Calu3 (cell line): ENCODE results near the gene SLFN11. TPM values are rescaled to one million over a fixed set of nuclear protein-coding genes. Genes with fewer than 3 reads are reported as not detected.
A peak's percentile ranks its signal among the peaks of the same experiment; 100 is the strongest.

Experiments used
- BruUV-seq: library from RNA; stranded (reverse); fragments of 400-500 nt; replicated peaks from 2 replicates; lab custom pipeline; 2021; lab: Mats Ljungman, UMichigan
- CTCF ChIA-PET: fragments of 300-600 bp; sonication (Branson Sonifier 250); formaldehyde crosslinking; loops from one replicate; lab custom pipeline; 2022; ENCODE audit warnings: antibody characterized with exemption; lab: Charles Lee
- DNase-seq: peaks from one replicate; pipeline ENCODE4 v3.0.0; 2022
- H3K27ac Mint-ChIP-seq: one replicate; pipeline ENCODE4 v1.8.0; 2022; ENCODE audit warnings: mixed read lengths; ENCODE audit not compliant: unreplicated experiment
- H3K27me3 Mint-ChIP-seq: one replicate; pipeline ENCODE4 v1.8.0; 2022; ENCODE audit warnings: mixed read lengths; ENCODE audit not compliant: unreplicated experiment
- H3K36me3 Mint-ChIP-seq: one replicate; pipeline ENCODE4 v1.8.0; 2022; ENCODE audit warnings: mild to moderate bottlenecking, moderate library complexity, mixed read lengths; ENCODE audit not compliant: insufficient read depth, unreplicated experiment
- H3K4me1 Mint-ChIP-seq: one replicate; pipeline ENCODE4 v1.8.0; 2022; ENCODE audit warnings: mild to moderate bottlenecking, low read depth, mixed read lengths; ENCODE audit not compliant: unreplicated experiment
- H3K4me3 Mint-ChIP-seq: one replicate; pipeline ENCODE4 v1.8.0; 2022; ENCODE audit warnings: mild to moderate bottlenecking, low read depth, moderate library complexity, mixed read lengths; ENCODE audit not compliant: unreplicated experiment
- H3K9me3 Mint-ChIP-seq: one replicate; pipeline ENCODE4 v1.8.0; 2022; ENCODE audit warnings: low read depth, mixed read lengths; ENCODE audit not compliant: unreplicated experiment
- intact Hi-C: fragments of 100-400 bp; cut with micrococcal nuclease; formaldehyde crosslinking; loops from one replicate; pipeline ENCODE4 v1.10.0; 2022; ENCODE audit not compliant: unreplicated experiment
- total RNA-seq: library from RNA; stranded (reverse); gene quantifications from 2 replicates; pipeline ENCODE4 v1.2.3, GENCODE V29; 2022
- TF ChIP-seq, protein P1 (sequence below): fragments of 200-600 bp; IDR thresholded peaks from one replicate; pipeline ENCODE4 v1.8.0; 2022; ENCODE audit warnings: antibody characterized with exemption; ENCODE audit not compliant: unreplicated experiment

Gene SLFN11
- total RNA-seq, 1 experiment from 2014 or later = 38.2 TPM

DNA sequence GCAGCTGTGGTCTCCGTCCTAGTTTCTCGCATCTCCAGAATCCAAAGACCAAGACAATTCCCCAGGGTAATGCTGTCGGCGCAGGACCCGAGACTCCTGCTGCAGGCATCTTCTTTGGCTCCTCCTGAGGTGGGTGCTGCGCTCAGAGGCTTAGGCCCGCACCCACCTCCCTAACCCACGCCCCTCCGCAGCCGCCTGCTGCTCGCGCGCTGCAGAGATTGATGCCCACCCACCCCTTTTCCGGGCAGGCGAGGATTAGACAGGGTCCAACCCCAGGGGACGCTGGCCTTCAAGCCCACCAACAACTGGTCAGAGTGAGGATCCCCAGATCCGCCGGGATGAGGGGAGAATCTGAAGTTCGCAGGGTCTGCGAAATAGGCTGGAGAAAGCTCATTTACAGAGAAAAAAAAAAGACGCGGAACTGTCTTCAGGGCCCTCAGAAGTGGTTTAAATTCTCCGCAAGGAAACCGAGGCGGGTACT is 27.9 kb downstream of the SLFN11 start:
- H3K36me3 Mint-ChIP-seq = peaks cover 8% of the 10 kb centered on the region
- peaks cover 2% of the 10 kb centered on the region for H3K9me3 Mint-ChIP-seq
- H3K27me3 Mint-ChIP-seq = peaks cover 17% of the 10 kb centered on the region
- TF ChIP-seq, protein P1, sequence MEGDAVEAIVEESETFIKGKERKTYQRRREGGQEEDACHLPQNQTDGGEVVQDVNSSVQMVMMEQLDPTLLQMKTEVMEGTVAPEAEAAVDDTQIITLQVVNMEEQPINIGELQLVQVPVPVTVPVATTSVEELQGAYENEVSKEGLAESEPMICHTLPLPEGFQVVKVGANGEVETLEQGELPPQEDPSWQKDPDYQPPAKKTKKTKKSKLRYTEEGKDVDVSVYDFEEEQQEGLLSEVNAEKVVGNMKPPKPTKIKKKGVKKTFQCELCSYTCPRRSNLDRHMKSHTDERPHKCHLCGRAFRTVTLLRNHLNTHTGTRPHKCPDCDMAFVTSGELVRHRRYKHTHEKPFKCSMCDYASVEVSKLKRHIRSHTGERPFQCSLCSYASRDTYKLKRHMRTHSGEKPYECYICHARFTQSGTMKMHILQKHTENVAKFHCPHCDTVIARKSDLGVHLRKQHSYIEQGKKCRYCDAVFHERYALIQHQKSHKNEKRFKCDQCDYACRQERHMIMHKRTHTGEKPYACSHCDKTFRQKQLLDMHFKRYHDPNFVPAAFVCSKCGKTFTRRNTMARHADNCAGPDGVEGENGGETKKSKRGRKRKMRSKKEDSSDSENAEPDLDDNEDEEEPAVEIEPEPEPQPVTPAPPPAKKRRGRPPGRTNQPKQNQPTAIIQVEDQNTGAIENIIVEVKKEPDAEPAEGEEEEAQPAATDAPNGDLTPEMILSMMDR = no peak
- peak overlapping the region; percentile 73 for H3K4me3 Mint-ChIP-seq
- H3K27ac Mint-ChIP-seq = no peak overlapping the region
- intact Hi-C loops = no loop called here
- peaks cover 16% of the 10 kb centered on the region for H3K4me1 Mint-ChIP-seq
- CTCF ChIA-PET = no interaction called here
- BruUV-seq = no TSS peak
- no peak for DNase-seq

DNA sequence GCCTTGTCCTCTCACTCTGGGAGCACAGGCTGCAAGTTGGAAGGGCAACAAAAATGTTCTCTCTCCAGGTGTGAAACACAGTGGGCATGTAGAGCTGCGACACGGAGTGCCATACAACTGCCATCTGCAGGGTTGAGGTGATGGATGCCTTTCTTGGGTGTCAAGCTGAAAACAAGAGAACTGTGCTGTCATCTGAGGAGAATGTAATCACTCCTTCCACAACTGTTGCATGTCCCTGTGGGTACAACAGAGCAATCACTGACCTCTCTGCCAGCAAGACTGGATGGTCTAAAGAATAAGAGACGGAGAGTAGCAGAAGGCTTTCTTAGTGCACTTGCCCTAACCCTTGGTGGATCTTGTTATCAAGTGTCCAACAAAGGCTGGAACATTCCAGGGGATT is 29.2 kb downstream of the SLFN11 start:
- Mint-ChIP-seq H3K27me3 (peaks cover 17% of the 10 kb centered on the region), H3K4me1 (peaks cover 16% of the 10 kb centered on the region), H3K9me3 (peaks cover 3% of the 10 kb centered on the region), H3K36me3 (peaks cover 8% of the 10 kb centered on the region), H3K4me3 (no peak overlapping the region), H3K27ac (no peak overlapping the region)
- CTCF ChIA-PET = no interaction called here
- no TSS peak for BruUV-seq
- TF ChIP-seq, protein P1 = no peak
- DNase-seq = no peak
- intact Hi-C loops = no loop called here

DNA sequence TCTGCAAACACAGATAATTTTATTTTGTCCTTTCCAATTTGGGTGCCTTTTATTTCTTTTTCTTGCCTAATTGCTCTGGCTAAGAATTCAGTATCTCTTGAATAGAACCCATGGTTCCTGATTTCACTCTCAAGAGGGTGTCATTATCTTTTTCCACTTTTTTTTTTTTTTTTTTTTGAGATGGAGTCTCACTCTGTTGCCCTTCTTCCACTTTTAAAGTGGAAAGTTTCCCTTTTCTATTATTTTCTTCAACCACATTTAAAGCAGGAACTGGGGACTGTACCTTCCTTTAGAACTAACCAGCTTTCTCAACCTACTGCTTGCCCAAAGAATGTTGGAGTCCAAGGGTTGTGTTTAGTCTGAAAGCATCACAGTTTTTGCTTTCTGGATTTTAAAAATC is 31.1 kb downstream of the SLFN11 start:
- CTCF ChIA-PET = no interaction called here

DNA sequence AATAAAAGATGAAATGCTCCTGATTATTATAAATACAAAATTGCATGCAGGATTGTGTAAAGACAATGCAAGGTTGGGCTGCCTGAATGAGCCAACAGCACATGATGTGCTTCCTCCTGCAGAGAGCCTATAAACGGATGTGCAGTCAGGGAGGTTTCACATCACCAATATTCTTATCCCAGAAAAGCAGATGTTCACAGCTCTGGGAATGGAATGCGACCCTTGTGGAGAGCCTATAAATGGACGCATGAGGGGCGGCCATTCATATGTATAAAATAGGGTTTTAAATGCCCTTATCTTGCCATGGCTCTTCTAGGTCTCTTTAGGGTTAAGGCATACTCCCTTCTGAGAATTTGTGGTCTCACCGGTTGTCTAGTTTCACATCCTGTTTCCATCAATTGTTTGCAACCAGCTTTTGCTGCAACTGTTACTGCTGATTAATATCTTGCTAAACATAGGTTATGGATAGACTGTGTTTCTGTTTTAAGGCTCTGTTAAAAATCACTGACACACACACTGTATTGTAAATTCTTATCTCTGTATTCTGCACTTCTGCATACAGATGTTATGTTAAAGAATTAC is 31.9 kb downstream of the SLFN11 start:
- CTCF ChIA-PET = no interaction called here
- peaks cover 4% of the 10 kb centered on the region for H3K36me3 Mint-ChIP-seq
- TF ChIP-seq, protein P1 = no peak
- no peak overlapping the region for H3K4me3 Mint-ChIP-seq
- peaks cover 17% of the 10 kb centered on the region for H3K27me3 Mint-ChIP-seq
- H3K4me1 Mint-ChIP-seq = peaks cover 1% of the 10 kb centered on the region
- peaks cover 3% of the 10 kb centered on the region for H3K9me3 Mint-ChIP-seq
- DNase-seq = no peak
- no TSS peak for BruUV-seq
- no peak overlapping the region for H3K27ac Mint-ChIP-seq
- intact Hi-C loops = no loop called here

More for the DNA sequence above, 31.1 kb downstream of the SLFN11 start:
- Mint-ChIP-seq H3K4me3 (no peak overlapping the region), H3K36me3 (peaks cover 8% of the 10 kb centered on the region), H3K4me1 (peaks cover 9% of the 10 kb centered on the region), H3K9me3 (peaks cover 3% of the 10 kb centered on the region), H3K27ac (no peak overlapping the region), H3K27me3 (peaks cover 17% of the 10 kb centered on the region)
- TF ChIP-seq, protein P1 = no peak
- intact Hi-C loops = no loop called here
- no peak for DNase-seq
- no TSS peak for BruUV-seq
